Glutamatergic neuron (in vitro differentiated cells): ENCODE measurements around the gene ADAMTS5. TPM values are rescaled to one million over a fixed set of nuclear protein-coding genes. Genes with fewer than 3 reads are reported as not detected.

Experiments
- DNase-seq: peaks from one replicate; pipeline ENCODE4 v3.0.0; 2022
- H3K27ac Mint-ChIP-seq: one replicate; pipeline ENCODE4 v1.8.0; 2020; ENCODE audit warnings: mild to moderate bottlenecking, mixed read lengths, inconsistent platforms; ENCODE audit not compliant: unreplicated experiment
- H3K27me3 Mint-ChIP-seq: one replicate; pipeline ENCODE4 v1.8.0; 2020; ENCODE audit warnings: mild to moderate bottlenecking, moderate library complexity, mixed read lengths, inconsistent platforms; ENCODE audit not compliant: unreplicated experiment
- H3K36me3 Mint-ChIP-seq: one replicate; pipeline ENCODE4 v1.8.0; 2020; ENCODE audit warnings: mild to moderate bottlenecking, mixed read lengths, inconsistent platforms; ENCODE audit not compliant: unreplicated experiment
- H3K4me1 Mint-ChIP-seq: one replicate; pipeline ENCODE4 v1.8.0; 2020; ENCODE audit warnings: mild to moderate bottlenecking, low read depth, mixed read lengths, inconsistent platforms; ENCODE audit not compliant: unreplicated experiment
- H3K4me3 Mint-ChIP-seq: one replicate; pipeline ENCODE4 v1.8.0; 2020; ENCODE audit warnings: mild to moderate bottlenecking, mixed read lengths, inconsistent platforms; ENCODE audit not compliant: unreplicated experiment
- H3K9me3 Mint-ChIP-seq: one replicate; pipeline ENCODE4 v1.8.0; 2020; ENCODE audit warnings: mild to moderate bottlenecking, moderate library complexity, mixed read lengths, inconsistent platforms; ENCODE audit not compliant: unreplicated experiment
- CTCF ChIP-seq: fragments of 200-600 bp; sonication (generic); IDR thresholded peaks from one replicate; pipeline ENCODE4 v1.5.0; 2021; ENCODE audit not compliant: partially characterized antibody, unreplicated experiment
- total RNA-seq: library from RNA; stranded (reverse); fragmentation: NEBNext Ultra II Directional; extraction: Animal tissue kit (Norgen Biotek cat#: 25700); gene quantifications from one replicate; pipeline ENCODE4 v1.2.1, GENCODE V29; 2021; ENCODE audit not compliant: unreplicated experiment

ADAMTS5 gene
- total RNA-seq, 1 donor from 2014 or later, result 22.5 TPM

- no peak for TF ChIP-seq CTCF
- Mint-ChIP-seq H3K4me3 (no peak overlapping the region), H3K27me3 (no peaks in the 10 kb centered on the region), H3K9me3 (peaks cover 3% of the 10 kb centered on the region), H3K4me1 (no peaks in the 10 kb centered on the region), H3K36me3 (no peaks in the 10 kb centered on the region), H3K27ac (no peak overlapping the region)
- no peak for DNase-seq
Measured at GRCh38 chr21:26973226-26973625, 6.3 kb upstream of the ADAMTS5 start.

- no peaks in the 10 kb centered on the region for H3K36me3 Mint-ChIP-seq
- no peak overlapping the region for H3K4me3 Mint-ChIP-seq
- no peak overlapping the region for H3K27ac Mint-ChIP-seq
- H3K4me1 Mint-ChIP-seq, result no peaks in the 10 kb centered on the region
- DNase-seq, result no peak
- no peaks in the 10 kb centered on the region for H3K27me3 Mint-ChIP-seq
- peaks cover 5% of the 10 kb centered on the region for H3K9me3 Mint-ChIP-seq
- no peak for TF ChIP-seq CTCF
Measured at GRCh38 chr21:26972192-26972591, 5.3 kb upstream of the ADAMTS5 start.

- TF ChIP-seq CTCF, result no peak
- no peaks in the 10 kb centered on the region for H3K27me3 Mint-ChIP-seq
Measured at GRCh38 chr21:26969971-26970725, 3.3 kb upstream of the ADAMTS5 start.

GRCh38 chr21:26966649-26967061, 233 bp downstream of the ADAMTS5 start:
- Mint-ChIP-seq H3K27ac (peak overlapping the region; percentile 96), H3K4me3 (peak overlapping the region; percentile 98), H3K9me3 (peaks cover 13% of the 10 kb centered on the region), H3K4me1 (peaks cover 22% of the 10 kb centered on the region), H3K36me3 (no peaks in the 10 kb centered on the region), H3K27me3 (no peaks in the 10 kb centered on the region)
- no peak for TF ChIP-seq CTCF
- no peak for DNase-seq

More at GRCh38 chr21:26969971-26970725, 3.3 kb upstream of the ADAMTS5 start:
- H3K4me1 Mint-ChIP-seq, result no peaks in the 10 kb centered on the region
- no peak overlapping the region for H3K27ac Mint-ChIP-seq
- H3K9me3 Mint-ChIP-seq, result peaks cover 9% of the 10 kb centered on the region
- no peak overlapping the region for H3K4me3 Mint-ChIP-seq
- H3K36me3 Mint-ChIP-seq, result no peaks in the 10 kb centered on the region
- DNase-seq, result no peak

GRCh38 chr21:26965907-26966581, 844 bp downstream of the ADAMTS5 start:
- TF ChIP-seq CTCF, result no peak
- Mint-ChIP-seq H3K27ac (peak overlapping the region; percentile 96), H3K9me3 (peaks cover 13% of the 10 kb centered on the region), H3K4me1 (peaks cover 27% of the 10 kb centered on the region), H3K4me3 (peak overlapping the region; percentile 98), H3K36me3 (no peaks in the 10 kb centered on the region), H3K27me3 (no peaks in the 10 kb centered on the region)
- DNase-seq, result peak; percentile 78
